T-helper 9 cell (primary cell): ENCODE results near the gene LCE3B.

Experiments used
- DNase-seq: peaks from one replicate; pipeline ENCODE4 v3.0.0-alpha.2; 2020

LCE3B gene

DNA sequence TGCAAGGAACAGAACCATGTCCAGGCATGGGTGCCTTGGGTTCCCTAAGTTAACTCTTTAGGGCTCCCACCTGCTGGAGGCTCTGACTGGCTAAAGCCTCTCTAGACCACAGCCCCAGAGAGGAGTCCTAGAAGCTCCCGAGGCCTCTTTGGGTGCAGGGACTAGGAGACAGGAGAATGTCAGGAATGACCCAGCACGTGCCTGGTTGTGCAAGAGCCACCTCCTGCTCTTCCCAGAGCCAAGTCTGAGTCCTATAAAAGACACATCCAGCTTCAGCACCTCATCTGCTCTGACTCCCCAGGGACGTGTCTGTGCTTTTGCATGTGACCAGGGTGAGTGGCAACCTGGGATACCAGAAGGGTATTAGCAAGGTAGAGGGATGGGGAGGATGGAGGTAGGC lies 49.5 kb downstream of the LCE3B start, which contains the start of gene LCE2D:
Gene LCE2D, plus strand, starts transcription at position 283 of the 400 bp plus-strand sequence. CDS start 726 bp downstream, outside the sequence.
- DNase-seq = no peak
